ENCODE data around the gene TMEM109. TPM values are rescaled to one million over a fixed set of nuclear protein-coding genes. Genes with fewer than 3 reads are reported as not detected.

The TMEM109 gene
- total RNA-seq, 1 donor from 2014 or later: 72.8 TPM

GRCh38 chr11:60905047-60905446, 8.9 kb upstream of the TMEM109 start:
- peak overlapping the region; percentile 92 for H3K4me3 Mint-ChIP-seq (ENCODE audit: unreplicated experiment)
- Histone ChIP-seq H3K27me3 (ENCODE audit: insufficient read depth, low read length) (no peaks in the 10 kb centered on the region), H3K4me3 (ENCODE audit: insufficient read depth, low read depth, low read length) (peak overlapping the region; percentile 86), H4K20me1 (ENCODE audit: insufficient read depth, low read length) (peaks cover 57% of the 10 kb centered on the region), H3K27ac (ENCODE audit: low read depth, low read length) (peak overlapping the region; percentile 86), H3K4me1 (ENCODE audit: insufficient read depth, low read length) (peaks cover 8% of the 10 kb centered on the region), H2AFZ (ENCODE audit: low read depth, low read length) (no peak overlapping the region), H3K9me3 (ENCODE audit: insufficient read depth, low read depth, low read length) (no peaks in the 10 kb centered on the region), H3K36me3 (ENCODE audit: insufficient read depth, low read length) (peaks cover 19% of the 10 kb centered on the region), H3K9ac (ENCODE audit: low read length) (peak overlapping the region; percentile 94), H3K4me2 (ENCODE audit: low read length) (peak overlapping the region; percentile 95), H3K79me2 (ENCODE audit: insufficient read depth, low read length) (peaks cover 38% of the 10 kb centered on the region)
- FAIRE-seq: no peak
- H3K27me3 Mint-ChIP-seq (ENCODE audit: low read depth, unreplicated experiment): peaks cover 23% of the 10 kb centered on the region
- H3K36me3 Mint-ChIP-seq (ENCODE audit: low read depth, unreplicated experiment): peaks cover 2% of the 10 kb centered on the region
- peak overlapping the region; percentile 84 for H3K27ac Mint-ChIP-seq (ENCODE audit: unreplicated experiment)
- TF ChIP-seq EZH2 (IDR thresholded peaks at IDR 0.05; ENCODE audit: insufficient read depth, low read length) (no peak), CTCF (IDR thresholded peaks at IDR 0.05; ENCODE audit: insufficient read depth, low read depth, low read length) (no peak)
- H3K9me3 Mint-ChIP-seq (ENCODE audit: unreplicated experiment): peaks cover 4% of the 10 kb centered on the region
- H3K4me1 Mint-ChIP-seq (ENCODE audit: low read depth, unreplicated experiment): peaks cover 12% of the 10 kb centered on the region
- DNase-seq (ENCODE audit: low read depth): no peak

GRCh38 chr11:60905551-60906113, 8.3 kb upstream of the TMEM109 start:
- Histone ChIP-seq H3K9ac (ENCODE audit: low read length) (peak overlapping the region; percentile 94), H3K4me3 (ENCODE audit: insufficient read depth, low read depth, low read length) (peak overlapping the region; percentile 86), H3K4me1 (ENCODE audit: insufficient read depth, low read length) (peaks cover 8% of the 10 kb centered on the region), H3K27me3 (ENCODE audit: insufficient read depth, low read length) (peaks cover 1% of the 10 kb centered on the region), H3K36me3 (ENCODE audit: insufficient read depth, low read length) (peaks cover 13% of the 10 kb centered on the region), H4K20me1 (ENCODE audit: insufficient read depth, low read length) (peaks cover 52% of the 10 kb centered on the region), H3K27ac (ENCODE audit: low read depth, low read length) (peak overlapping the region; percentile 86), H2AFZ (ENCODE audit: low read depth, low read length) (peak overlapping the region; percentile 74), H3K79me2 (ENCODE audit: insufficient read depth, low read length) (peaks cover 38% of the 10 kb centered on the region), H3K9me3 (ENCODE audit: insufficient read depth, low read depth, low read length) (no peaks in the 10 kb centered on the region), H3K4me2 (ENCODE audit: low read length) (peak overlapping the region; percentile 95)
- Mint-ChIP-seq H3K4me3 (ENCODE audit: unreplicated experiment) (peak overlapping the region; percentile 92), H3K36me3 (ENCODE audit: low read depth, unreplicated experiment) (peaks cover 1% of the 10 kb centered on the region), H3K9me3 (ENCODE audit: unreplicated experiment) (peaks cover 7% of the 10 kb centered on the region), H3K27ac (ENCODE audit: unreplicated experiment) (peak overlapping the region; percentile 84), H3K27me3 (ENCODE audit: low read depth, unreplicated experiment) (peaks cover 28% of the 10 kb centered on the region), H3K4me1 (ENCODE audit: low read depth, unreplicated experiment) (peaks cover 12% of the 10 kb centered on the region)
- TF ChIP-seq CTCF (IDR thresholded peaks at IDR 0.05; ENCODE audit: insufficient read depth, low read depth, low read length) (no peak), EZH2 (IDR thresholded peaks at IDR 0.05; ENCODE audit: insufficient read depth, low read length) (no peak)
- FAIRE-seq: no peak
- peak; percentile 69 for DNase-seq (ENCODE audit: low read depth)

Measured in astrocyte (in vitro differentiated cells and primary cell).